SK-N-SH (cell line): ENCODE data around the gene LCE5A. TPM values are rescaled to one million over a fixed set of nuclear protein-coding genes. Genes with fewer than 3 reads are reported as not detected.

Experiments
- CTCF ChIA-PET: fragments of 300-600, 350-600 bp; formaldehyde crosslinking; extraction: SDS; loops from one replicate; lab custom pipeline; 2021; lab: Yijun Ruan, JAX
- POLR2A ChIA-PET: fragments of 350-600 bp; sonication (Branson Sonifier 250); formaldehyde crosslinking; extraction: SDS; loops from one replicate; lab custom pipeline; 2020; ENCODE audit warnings: antibody characterized with exemption, inconsistent platforms; lab: Yijun Ruan, JAX
- DNase-seq: peaks from one replicate; pipeline ENCODE4 v3.0.0; 2012
- H2AFZ ChIP-seq: fragments of 200-600 bp; sonication (generic); 2 replicates; pipeline ENCODE4 v1.8.1; 2016; ENCODE audit warnings: antibody characterized with exemption, mild to moderate bottlenecking, low read depth
- H3F3A ChIP-seq: fragments of 200-600 bp; sonication (generic); replicated peaks from 2 replicates; pipeline ENCODE3; 2016; ENCODE audit warnings: antibody characterized with exemption, mild to moderate bottlenecking; ENCODE audit not compliant: insufficient read depth
- H3K27ac ChIP-seq, 2 experiments: fragments of 200-500 bp in 1 of 2; fragments of 200-600 bp in 1 of 2; sonication (Bioruptor generic) in 1 of 2; sonication (generic), shearing (Covaris generic) in 1 of 2; 2 replicates each; pipeline versions ENCODE4 v1.5.1 to v1.6.1; 2014 to 2016; ENCODE audit warnings: low read depth in 2 of 2, inconsistent platforms in 1 of 2, low read length in 1 of 2, mild to moderate bottlenecking in 1 of 2, mixed read lengths in 1 of 2
- H3K27me3 ChIP-seq: fragments of 200-600 bp; sonication (generic), shearing (Covaris generic); 2 replicates; pipeline ENCODE4 v1.6.1; 2016; ENCODE audit warnings: mixed run types; ENCODE audit not compliant: insufficient read depth
- H3K36me3 ChIP-seq, 2 experiments: fragments of 200-500 bp in 1 of 2; fragments of 200-600 bp in 1 of 2; sonication (Bioruptor generic) in 1 of 2; sonication (generic) in 1 of 2; replicated peaks in 1 of 2; 2 replicates each; pipeline versions ENCODE3 to v1.5.1; 2014 to 2016; ENCODE audit warnings: low read length in 1 of 2, mild to moderate bottlenecking in 1 of 2; ENCODE audit not compliant: insufficient read depth in 2 of 2, control insufficient read depth in 1 of 2
- H3K4me1 ChIP-seq, 2 experiments: fragments of 200-500 bp in 1 of 2; fragments of 200-600 bp in 1 of 2; sonication (Bioruptor generic) in 1 of 2; sonication (generic), shearing (Covaris generic) in 1 of 2; 2 replicates each; pipeline versions ENCODE4 v1.5.1 to v1.6.1; 2014 to 2016; ENCODE audit warnings: low read depth in 1 of 2, low read length in 1 of 2, mixed run types in 1 of 2; ENCODE audit not compliant: insufficient read depth in 2 of 2, control insufficient read depth in 1 of 2
- H3K4me2 ChIP-seq: fragments of 200-600 bp; sonication (generic), shearing (Covaris generic); 2 replicates; pipeline ENCODE4 v1.6.1; 2017; ENCODE audit warnings: mixed run types
- H3K4me3 ChIP-seq, 2 experiments: fragments of 200-500 bp in 1 of 2; fragments of 200-600 bp in 1 of 2; sonication (Bioruptor generic) in 1 of 2; sonication (generic), shearing (Covaris generic) in 1 of 2; 2 replicates each; pipeline versions ENCODE4 v1.5.1 to v1.8.1; 2014 to 2016; ENCODE audit warnings: low read depth in 2 of 2, inconsistent platforms in 1 of 2, low read length in 1 of 2, mild to moderate bottlenecking in 1 of 2, mixed read lengths in 1 of 2, moderate library complexity in 1 of 2
- H3K79me2 ChIP-seq: fragments of 200-600 bp; sonication (generic); 2 replicates; pipeline ENCODE4 v1.8.1; 2017; ENCODE audit warnings: mild to moderate bottlenecking; ENCODE audit not compliant: insufficient read depth
- H3K9ac ChIP-seq: fragments of 200-600 bp; sonication (generic); 2 replicates; pipeline ENCODE4 v1.6.1; 2017; ENCODE audit warnings: mixed run types
- H3K9me2 ChIP-seq: fragments of 200-600 bp; sonication (generic); 2 replicates; pipeline ENCODE4 v1.6.1; 2017; ENCODE audit warnings: mixed run types
- H3K9me3 ChIP-seq: fragments of 200-600 bp; sonication (generic); 2 replicates; pipeline ENCODE4 v1.6.1; 2017; ENCODE audit warnings: mixed run types, mild to moderate bottlenecking, moderate library complexity
- H4K20me1 ChIP-seq: fragments of 200-600 bp; sonication (generic); 2 replicates; pipeline ENCODE4 v1.6.1; 2017; ENCODE audit warnings: mild to moderate bottlenecking, mixed run types; ENCODE audit not compliant: insufficient read depth
- CTCF ChIP-seq: fragments of 200-600 bp; sonication (generic); IDR thresholded peaks from 2 replicates; pipeline ENCODE4 v1.6.1; 2017; ENCODE audit warnings: antibody characterized with exemption, mild to moderate bottlenecking, moderate library complexity
- FOXM1 ChIP-seq: IDR thresholded peaks from 2 replicates; pipeline ENCODE4 v1.4.0; 2012; ENCODE audit warnings: low read depth, mild to moderate bottlenecking
- GABPA ChIP-seq: IDR thresholded peaks from 2 replicates; pipeline ENCODE4 v1.4.0; 2012; ENCODE audit warnings: low read depth, mild to moderate bottlenecking
- GATA2 ChIP-seq: sonication (generic); formaldehyde crosslinking; IDR thresholded peaks from 2 replicates; pipeline ENCODE4 v1.5.0; 2020; ENCODE audit warnings: mild to moderate bottlenecking, missing genetic modification reagents
- JUND ChIP-seq: IDR thresholded peaks from 2 replicates; pipeline ENCODE4 v1.4.0; 2012
- MAX ChIP-seq: IDR thresholded peaks from 2 replicates; pipeline ENCODE4 v1.4.0; 2012; ENCODE audit warnings: low read depth
- RAD21 ChIP-seq: IDR thresholded peaks from 2 replicates; pipeline ENCODE4 v1.6.1; 2012; ENCODE audit warnings: mild to moderate bottlenecking, low read length
- TCF12 ChIP-seq: IDR thresholded peaks from 2 replicates; pipeline ENCODE4 v1.4.0; 2012
- YY1 ChIP-seq: IDR thresholded peaks from 2 replicates; pipeline ENCODE4 v1.4.0; 2012; ENCODE audit warnings: low read depth, mild to moderate bottlenecking
- ZBTB33 ChIP-seq: IDR thresholded peaks from 2 replicates; pipeline ENCODE4 v1.4.0; 2012; ENCODE audit warnings: low read depth, borderline replicate concordance
- WGBS: methylation state at CpG from one replicate; pipeline ENCODE4 v1.1.6; 2017; ENCODE audit warnings: low lambda C conversion rate; 5-methylcytosine and 5-hydroxymethylcytosine counted together
- polyA plus RNA-seq, 3 experiments: library from polyadenylated mRNA; depleted of rRNA; stranded (reverse); fragments of >200 nt; gene quantifications; 2 replicates each; pipeline ENCODE4 v1.2.3, GENCODE V29; 2012

Gene LCE5A
- polyA plus RNA-seq, 1 of the 3 experiments (the other 2 are of a cell fraction), result not detected

GRCh38 chr1:152520561-152521090 lies 10.0 kb downstream of the LCE5A start (continued):
- TF ChIP-seq GATA2 (CRISPR knock-in tag) (no peak), CTCF (no peak), MAX (no peak), TCF12 (no peak), RAD21 (no peak), YY1 (no peak)

- 0% methylated on average over 1 of the region's 1 CpG for WGBS
- POLR2A ChIA-PET, result no interaction called here
- CTCF ChIA-PET, result interaction anchor here (1.0 kb wide), 1 partner anchor 8 kb away, joined by 3 read pairs; no protein-coding TSS in a partner anchor
Measured at GRCh38 chr1:152525080-152525641, 14.6 kb downstream of the LCE5A start.

More at GRCh38 chr1:152525080-152525641, 14.6 kb downstream of the LCE5A start:
- Histone ChIP-seq H3K9ac (no peak overlapping the region), H3F3A (no peaks in the 10 kb centered on the region), H2AFZ (no peak overlapping the region), H3K27ac (no peak overlapping the region), H4K20me1 (no peaks in the 10 kb centered on the region), H3K36me3 (no peaks in the 10 kb centered on the region), H3K9me3 (no peaks in the 10 kb centered on the region), H3K4me3 (no peak overlapping the region), H3K27me3 (no peaks in the 10 kb centered on the region; the same call in 1 of the 2 replicates), H3K9me2 (no peaks in the 10 kb centered on the region), H3K79me2 (no peaks in the 10 kb centered on the region), H3K4me2 (no peak overlapping the region), H3K4me1 (no peaks in the 10 kb centered on the region)
- TF ChIP-seq ZBTB33, result no peak
- no peak for TF ChIP-seq MAX
- no peak for TF ChIP-seq FOXM1
- no peak for TF ChIP-seq GABPA
- TF ChIP-seq JUND, result no peak
- no peak for TF ChIP-seq YY1
- no peak for DNase-seq
